NCI-H82 treated with DMSO at 0.1 percent for 48 hours (cell line): ENCODE results near the gene INPP5E.

Source experiments
- DNase-seq: peaks from one replicate; lab custom pipeline; 2025; ENCODE audit not compliant: unreplicated experiment; lab: John Stamatoyannopoulos, UW

INPP5E gene

GRCh38 chr9:136473354-136473721 is 33.7 kb upstream of the INPP5E start:
- no peak for DNase-seq

GRCh38 chr9:136472640-136473353 is 33.2 kb upstream of the INPP5E start:
- DNase-seq: no peak

GRCh38 chr9:136471802-136472487 is 32.3 kb upstream of the INPP5E start:
- DNase-seq: no peak

GRCh38 chr9:136470792-136471469 is 31.3 kb upstream of the INPP5E start:
- DNase-seq: no peak

GRCh38 chr9:136470356-136470755 is 30.7 kb upstream of the INPP5E start:
- DNase-seq: no peak

GRCh38 chr9:136467766-136468165 is 28.1 kb upstream of the INPP5E start:
- DNase-seq: no peak

GRCh38 chr9:136466155-136466541 is 26.5 kb upstream of the INPP5E start:
- DNase-seq: no peak

- no peak for DNase-seq
These were observed 26.0 kb upstream of the INPP5E start for GRCh38 chr9:136465500-136466154.

- DNase-seq: no peak
These were observed 24.6 kb upstream of the INPP5E start for GRCh38 chr9:136464241-136464640.

GRCh38 chr9:136463578-136463977 is 23.9 kb upstream of the INPP5E start:
- DNase-seq: no peak

- no peak for DNase-seq
These were observed 23.0 kb upstream of the INPP5E start for GRCh38 chr9:136462664-136463063.

- DNase-seq: no peak
These were observed 21.2 kb upstream of the INPP5E start for GRCh38 chr9:136460772-136461325.

- DNase-seq: no peak
These were observed 19.8 kb upstream of the INPP5E start for GRCh38 chr9:136459425-136459824.

- DNase-seq: no peak
These were observed 17.7 kb upstream of the INPP5E start for GRCh38 chr9:136457326-136457725.

GRCh38 chr9:136456258-136456657 is 16.6 kb upstream of the INPP5E start:
- DNase-seq: no peak

GRCh38 chr9:136455043-136456002 is 15.7 kb upstream of the INPP5E start:
- no peak for DNase-seq

GRCh38 chr9:136454026-136454796 is 14.6 kb upstream of the INPP5E start:
- no peak for DNase-seq

- DNase-seq: no peak
These were observed 13.7 kb upstream of the INPP5E start for GRCh38 chr9:136453326-136453725.

GRCh38 chr9:136451221-136451877 is 11.7 kb upstream of the INPP5E start:
- no peak for DNase-seq
